Ascending aorta (tissue), 2 donors: ENCODE data around the gene SPDYE6. TPM values are rescaled to one million over a fixed set of nuclear protein-coding genes. Genes with fewer than 3 reads are reported as not detected.
"Not testable (repeated sequence)": the region's sequence is repeated elsewhere in the genome, so short reads cannot be mapped to it uniquely, and the experiment has no call there.

ENCODE experiments used
- DNase-seq, 2 donors: peaks; one replicate each; pipeline ENCODE4 v3.0.0-alpha.2; 2019; ENCODE audit warnings: low spot score in 2 of 2
- H3K27ac ChIP-seq, 2 donors: fragments of 200-600 bp; sonication (generic); one replicate each; pipeline ENCODE4 v1.5.1; 2016 to 2017; ENCODE audit warnings: mild to moderate bottlenecking in 1 of 2
- H3K27me3 ChIP-seq: fragments of 200-600 bp; sonication (generic); one replicate; pipeline ENCODE4 v1.5.1; 2017
- H3K36me3 ChIP-seq, 2 donors: fragments of 200-600 bp; sonication (generic); one replicate each; pipeline ENCODE4 v1.5.1; 2016
- H3K4me1 ChIP-seq, 2 donors: fragments of 200-600 bp; sonication (generic); one replicate each; pipeline ENCODE4 v1.5.1; 2016 to 2017; ENCODE audit warnings: mild to moderate bottlenecking in 1 of 2
- H3K4me3 ChIP-seq, 2 donors: fragments of 200-600 bp; sonication (generic); one replicate each; pipeline ENCODE4 v1.5.1; 2016 to 2017; ENCODE audit warnings: mild to moderate bottlenecking in 1 of 2
- H3K9me3 ChIP-seq, 2 donors: fragments of 200-600 bp; sonication (generic); one replicate each; pipeline ENCODE4 v1.5.1; 2016
- intact Hi-C: fragments of 100-400 bp; cut with DNase I; formaldehyde crosslinking; loops from one replicate; pipeline ENCODE4 v1.15.1; 2023
- total RNA-seq: library from RNA; depleted of rRNA; stranded (reverse); fragments of >200 nt; gene quantifications from one replicate; pipeline ENCODE4 v1.1.0, GENCODE V29; 2016
- TF ChIP-seq, protein P1 (sequence below), 3 experiments: fragments of 200-600 bp in 2 of 3; fragments of 450-650 bp in 1 of 3; sonication (generic) in 2 of 3; IDR thresholded peaks; one replicate each; pipeline ENCODE4 v1.5.1; 2016 to 2019; ENCODE audit warnings: antibody characterized with exemption in 3 of 3, mild to moderate bottlenecking in 1 of 3, moderate library complexity in 1 of 3

Gene SPDYE6, protein sequence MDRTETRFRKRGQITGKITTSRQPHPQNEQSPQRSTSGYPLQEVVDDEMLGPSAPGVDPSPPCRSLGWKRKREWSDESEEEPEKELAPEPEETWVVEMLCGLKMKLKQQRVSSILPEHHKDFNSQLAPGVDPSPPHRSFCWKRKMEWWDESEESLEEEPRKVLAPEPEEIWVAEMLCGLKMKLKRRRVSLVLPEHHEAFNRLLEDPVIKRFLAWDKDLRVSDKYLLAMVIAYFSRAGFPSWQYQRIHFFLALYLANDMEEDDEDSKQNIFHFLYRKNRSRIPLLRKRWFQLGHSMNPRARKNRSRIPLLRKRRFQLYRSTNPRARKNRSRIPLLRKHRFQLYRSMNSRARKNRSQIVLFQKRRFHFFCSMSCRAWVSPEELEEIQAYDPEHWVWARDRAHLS
- total RNA-seq, result not detected

DNA sequence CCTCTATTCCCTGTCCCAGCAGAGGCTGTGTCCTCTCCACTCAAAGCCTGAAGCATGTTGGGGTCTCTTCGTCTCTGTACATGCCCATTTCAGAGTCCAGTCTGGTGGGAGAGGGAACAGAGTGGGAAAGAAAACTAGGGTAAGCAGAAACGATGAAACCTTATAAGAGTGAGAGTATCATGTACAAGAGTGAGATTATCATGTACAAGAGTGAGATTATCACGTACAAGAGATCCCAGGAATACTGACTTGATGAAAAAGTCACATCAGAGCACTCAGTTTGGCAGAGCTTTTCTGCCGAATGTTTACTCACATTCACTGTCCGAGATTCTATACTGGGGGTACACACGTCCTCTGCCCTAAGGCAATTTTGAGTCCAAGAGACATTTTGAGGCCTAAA is at the start of gene SPDYE6:
Gene SPDYE6, minus strand, starts transcription at position 101 of the 400 bp plus-strand sequence. CDS start 421 bp downstream, outside the sequence.
- H3K9me3 ChIP-seq, H3K4me1 ChIP-seq, H3K36me3 ChIP-seq, intact Hi-C loops, DNase-seq, H3K27me3 ChIP-seq, H3K4me3 ChIP-seq, H3K27ac ChIP-seq: not testable (repeated sequence)

DNA sequence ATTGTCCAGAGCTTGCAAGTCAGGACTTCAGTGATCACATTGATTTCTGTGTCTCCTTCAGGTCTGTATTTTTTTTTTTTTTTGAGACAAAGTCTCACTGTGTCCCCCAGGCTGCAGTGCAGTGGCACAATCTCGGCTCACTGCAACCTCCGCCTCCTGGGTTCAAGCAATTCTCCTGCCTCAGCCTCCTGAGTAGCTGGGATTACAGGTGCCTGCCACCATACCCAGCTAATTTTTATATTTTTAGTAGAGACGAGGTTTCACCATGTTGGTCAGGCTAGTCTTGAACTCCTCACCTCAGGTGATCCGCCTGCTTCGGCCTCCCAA is 48.6 kb upstream of the SPDYE6 start:
- DNase-seq, H3K9me3 ChIP-seq, H3K4me3 ChIP-seq, H3K27me3 ChIP-seq, intact Hi-C loops, H3K27ac ChIP-seq, H3K4me1 ChIP-seq: not testable (repeated sequence)
- peaks cover 78 to 91% of the 10 kb centered on the region in 2 donors for H3K36me3 ChIP-seq

DNA sequence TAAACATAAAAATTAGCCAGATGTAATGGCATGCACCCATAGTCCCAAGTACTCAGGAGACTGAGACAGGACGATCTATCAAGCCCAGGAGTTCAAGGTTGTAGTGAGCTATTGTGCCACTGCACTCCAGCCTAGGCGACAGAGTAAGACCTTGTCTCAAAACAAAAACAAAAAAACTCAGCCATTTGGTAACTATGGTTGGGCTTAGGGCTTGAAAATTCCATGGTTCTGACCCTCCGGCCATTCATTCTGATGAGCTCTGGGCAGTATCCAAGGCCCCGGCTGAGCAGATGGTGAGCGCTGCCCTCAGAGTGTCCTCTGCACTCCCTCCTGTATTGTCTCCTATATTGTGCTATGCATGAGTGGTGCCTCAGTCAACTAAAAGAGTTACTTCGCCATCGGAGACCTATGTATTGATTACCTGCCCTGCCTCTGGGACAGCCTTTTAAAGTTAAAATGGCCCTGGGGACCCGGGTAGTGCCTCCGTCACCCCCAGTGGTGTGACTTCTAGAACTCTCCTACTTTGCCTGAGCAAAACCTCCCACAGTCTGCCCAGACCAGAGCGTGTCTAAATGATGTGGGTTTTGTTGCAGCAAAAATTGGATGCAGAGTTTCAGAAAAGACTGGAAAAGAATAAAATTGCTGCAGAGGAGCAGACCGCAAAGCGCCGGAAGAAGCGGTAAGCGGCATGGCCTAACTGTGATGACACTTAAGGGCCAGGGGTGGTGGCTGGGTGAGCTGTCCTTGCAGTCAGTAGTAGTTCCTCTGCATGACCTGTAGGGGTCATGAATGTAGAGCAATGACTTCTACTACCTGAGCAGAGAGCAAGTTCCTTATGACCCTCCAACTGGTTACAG is 48.0 kb upstream of the SPDYE6 start:
- intact Hi-C loops, result no loop called here
- Histone ChIP-seq H3K27me3 (no peaks in the 10 kb centered on the region), H3K4me3 (no peak overlapping the region), H3K36me3 (peaks cover 77 to 91% of the 10 kb centered on the region in 2 donors), H3K9me3 (no peaks in the 10 kb centered on the region), H3K27ac (no peak overlapping the region), H3K4me1 (no peaks in the 10 kb centered on the region)
- no peak for DNase-seq
- TF ChIP-seq, protein P1, sequence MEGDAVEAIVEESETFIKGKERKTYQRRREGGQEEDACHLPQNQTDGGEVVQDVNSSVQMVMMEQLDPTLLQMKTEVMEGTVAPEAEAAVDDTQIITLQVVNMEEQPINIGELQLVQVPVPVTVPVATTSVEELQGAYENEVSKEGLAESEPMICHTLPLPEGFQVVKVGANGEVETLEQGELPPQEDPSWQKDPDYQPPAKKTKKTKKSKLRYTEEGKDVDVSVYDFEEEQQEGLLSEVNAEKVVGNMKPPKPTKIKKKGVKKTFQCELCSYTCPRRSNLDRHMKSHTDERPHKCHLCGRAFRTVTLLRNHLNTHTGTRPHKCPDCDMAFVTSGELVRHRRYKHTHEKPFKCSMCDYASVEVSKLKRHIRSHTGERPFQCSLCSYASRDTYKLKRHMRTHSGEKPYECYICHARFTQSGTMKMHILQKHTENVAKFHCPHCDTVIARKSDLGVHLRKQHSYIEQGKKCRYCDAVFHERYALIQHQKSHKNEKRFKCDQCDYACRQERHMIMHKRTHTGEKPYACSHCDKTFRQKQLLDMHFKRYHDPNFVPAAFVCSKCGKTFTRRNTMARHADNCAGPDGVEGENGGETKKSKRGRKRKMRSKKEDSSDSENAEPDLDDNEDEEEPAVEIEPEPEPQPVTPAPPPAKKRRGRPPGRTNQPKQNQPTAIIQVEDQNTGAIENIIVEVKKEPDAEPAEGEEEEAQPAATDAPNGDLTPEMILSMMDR (IDR thresholded peaks at IDR 0.05), result peak; percentile 35 to 51 (median 39)

DNA sequence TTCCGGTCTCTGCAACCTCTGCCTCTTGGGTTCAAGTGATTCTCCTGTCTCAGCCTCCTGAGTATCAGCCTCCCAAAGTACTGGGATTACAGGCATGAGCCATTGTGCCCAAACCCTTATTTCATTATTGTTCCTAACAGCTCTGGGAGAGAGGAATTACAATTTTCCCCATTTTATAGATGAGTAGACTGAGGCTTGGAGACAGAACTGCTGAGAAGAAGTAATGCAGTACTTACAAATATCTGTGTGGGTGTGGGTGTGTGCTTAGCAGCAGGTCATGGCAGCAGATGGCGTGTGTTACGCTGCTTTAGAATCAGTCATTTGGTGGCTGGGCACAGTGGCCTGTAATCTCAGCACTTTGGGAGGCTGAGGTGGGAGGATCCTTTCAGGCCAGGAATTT is 47.3 kb upstream of the SPDYE6 start:
- TF ChIP-seq, protein P1 (IDR thresholded peaks at IDR 0.05), result no peak
- Histone ChIP-seq H3K36me3 (peaks cover 71 to 87% of the 10 kb centered on the region in 2 donors), H3K9me3 (no peaks in the 10 kb centered on the region), H3K4me3 (no peak overlapping the region), H3K27me3 (no peaks in the 10 kb centered on the region), H3K27ac (no peak overlapping the region), H3K4me1 (no peaks in the 10 kb centered on the region)
- DNase-seq, result no peak
- intact Hi-C loops, result no loop called here

DNA sequence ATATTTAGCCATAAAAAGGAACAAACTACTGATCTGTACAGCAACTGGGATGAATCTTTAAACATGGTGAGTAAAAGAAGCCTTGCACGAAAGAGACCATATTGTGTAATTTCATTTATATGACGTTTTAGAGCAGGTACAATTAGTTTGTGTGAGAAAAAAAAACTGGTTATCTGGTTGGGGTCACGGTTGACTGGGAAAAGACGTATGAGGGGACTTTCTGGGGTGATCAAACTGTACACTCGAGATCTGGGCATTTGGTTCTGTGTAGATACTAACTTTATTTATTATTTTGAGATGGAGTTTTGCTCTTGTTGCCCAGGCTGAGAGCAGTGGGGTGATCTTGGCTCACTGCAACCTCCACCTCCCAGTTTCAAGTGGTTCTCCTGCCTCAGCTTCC is 44.1 kb upstream of the SPDYE6 start:
- TF ChIP-seq, protein P1 (IDR thresholded peaks at IDR 0.05), result no peak
- peaks cover 5 to 6% of the 10 kb centered on the region in 2 donors for H3K4me1 ChIP-seq
- no peak overlapping the region for H3K27ac ChIP-seq
- peaks cover 43 to 56% of the 10 kb centered on the region in 2 donors for H3K36me3 ChIP-seq
- intact Hi-C loops, result no loop called here
- H3K27me3 ChIP-seq, result no peaks in the 10 kb centered on the region
- no peak overlapping the region for H3K4me3 ChIP-seq
- no peaks in the 10 kb centered on the region for H3K9me3 ChIP-seq
- no peak for DNase-seq

DNA sequence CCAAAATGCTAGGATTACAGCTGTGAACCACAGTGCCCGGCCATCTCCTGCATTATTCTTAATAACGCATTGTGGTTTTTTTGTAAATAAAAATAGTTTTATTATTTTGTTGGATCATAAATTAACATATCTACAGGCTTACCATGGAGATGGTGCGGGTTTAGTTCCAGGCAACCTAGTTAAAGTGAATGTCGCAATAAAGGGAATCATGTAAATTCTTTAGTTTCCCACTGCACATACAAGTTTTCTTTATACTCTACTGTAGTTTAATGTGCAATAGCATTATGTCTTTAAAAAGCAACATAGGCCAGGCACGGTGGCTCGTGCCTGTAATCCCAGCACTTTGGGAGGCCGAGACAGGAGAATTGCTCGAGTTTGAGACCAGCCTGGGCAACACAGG is 42.3 kb upstream of the SPDYE6 start:
- Histone ChIP-seq H3K4me1 (peaks cover 5 to 6% of the 10 kb centered on the region in 2 donors), H3K4me3 (no peak overlapping the region), H3K9me3 (no peaks in the 10 kb centered on the region), H3K27ac (no peak overlapping the region), H3K27me3 (no peaks in the 10 kb centered on the region), H3K36me3 (peaks cover 26 to 40% of the 10 kb centered on the region in 2 donors)
- TF ChIP-seq, protein P1 (IDR thresholded peaks at IDR 0.05), result no peak
- intact Hi-C loops, result loop anchor here (5.0 kb wide), 1 partner anchor 34 kb away; the partner anchor contains the start of gene ORAI2
- DNase-seq, result peak in 1 of 2 donors; percentile 13
